Endothelial cell of hepatic sinusoid (primary cell): ENCODE results near the gene TOMM34.

Experiments used
- in situ Hi-C: cut with HindIII; loops from 2 replicates; pipeline ENCODE4 v1.10.0; 2017; ENCODE audit warnings: low sequenced_read_pairs

Gene TOMM34, protein sequence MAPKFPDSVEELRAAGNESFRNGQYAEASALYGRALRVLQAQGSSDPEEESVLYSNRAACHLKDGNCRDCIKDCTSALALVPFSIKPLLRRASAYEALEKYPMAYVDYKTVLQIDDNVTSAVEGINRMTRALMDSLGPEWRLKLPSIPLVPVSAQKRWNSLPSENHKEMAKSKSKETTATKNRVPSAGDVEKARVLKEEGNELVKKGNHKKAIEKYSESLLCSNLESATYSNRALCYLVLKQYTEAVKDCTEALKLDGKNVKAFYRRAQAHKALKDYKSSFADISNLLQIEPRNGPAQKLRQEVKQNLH

DNA sequence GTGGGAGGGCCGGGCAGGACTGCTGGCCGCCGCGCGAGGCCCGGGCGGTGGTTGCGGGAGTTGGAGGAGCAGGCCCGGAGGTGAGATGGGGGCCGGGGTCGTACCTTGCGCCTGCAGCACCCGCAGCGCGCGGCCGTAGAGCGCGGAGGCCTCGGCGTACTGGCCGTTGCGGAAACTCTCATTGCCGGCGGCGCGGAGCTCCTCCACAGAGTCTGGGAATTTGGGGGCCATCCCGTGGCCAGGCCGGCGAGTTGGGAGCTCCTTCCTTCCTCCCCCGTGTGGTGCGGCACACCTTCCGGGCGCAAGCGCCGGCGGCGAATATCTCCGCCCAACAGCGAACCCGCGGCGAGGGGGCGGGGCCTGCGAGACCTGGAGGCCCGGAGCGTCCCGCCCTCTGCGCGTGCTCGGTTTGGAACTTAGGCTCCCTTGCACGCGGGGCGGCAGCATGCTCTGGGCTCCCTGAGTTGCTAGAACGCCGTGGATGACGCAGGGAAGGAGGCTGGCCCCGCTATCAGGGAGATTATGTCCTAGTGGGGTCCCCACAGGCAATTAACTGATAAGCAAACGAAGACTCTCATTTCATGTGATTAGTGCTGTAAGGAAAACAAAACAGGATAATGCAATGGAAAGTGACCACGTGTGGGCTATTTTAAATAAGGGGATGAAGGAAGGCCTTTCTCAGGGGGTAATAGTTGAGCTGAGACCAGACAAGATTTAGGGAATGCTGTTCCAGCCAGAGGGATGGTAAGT is at the start of gene TOMM34:
TOMM34 (minus strand) TSS at position 295 of the 750 bp plus-strand sequence; CDS start at position 231, 64 bp downstream.
- in situ Hi-C loops: no loop called here

DNA sequence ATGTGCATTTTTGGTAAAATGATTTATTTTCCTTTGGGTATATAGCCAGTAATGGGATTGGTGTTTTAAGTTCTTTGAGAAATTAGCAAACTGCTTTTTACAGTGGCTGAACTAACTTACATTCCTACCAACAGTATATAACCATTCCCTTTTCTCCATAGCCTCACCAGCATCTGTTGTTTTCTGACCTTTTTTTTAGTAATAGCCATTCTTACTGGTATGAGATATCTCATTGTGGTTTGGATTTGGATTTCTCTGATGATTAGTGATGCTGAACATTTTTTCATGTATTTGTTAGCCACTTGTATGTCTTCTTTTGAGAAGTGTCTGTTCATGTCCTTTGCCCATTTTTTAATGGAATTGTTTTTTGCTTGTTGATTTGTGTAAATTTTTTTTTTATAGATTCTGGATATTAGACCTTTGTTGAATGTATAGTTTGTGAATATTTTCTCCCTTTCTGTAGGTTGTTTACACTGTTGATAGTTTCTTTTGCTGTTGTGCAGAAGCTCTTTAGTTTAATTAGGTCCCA is 48.4 kb upstream of the TOMM34 start:
- in situ Hi-C loops: no loop called here

DNA sequence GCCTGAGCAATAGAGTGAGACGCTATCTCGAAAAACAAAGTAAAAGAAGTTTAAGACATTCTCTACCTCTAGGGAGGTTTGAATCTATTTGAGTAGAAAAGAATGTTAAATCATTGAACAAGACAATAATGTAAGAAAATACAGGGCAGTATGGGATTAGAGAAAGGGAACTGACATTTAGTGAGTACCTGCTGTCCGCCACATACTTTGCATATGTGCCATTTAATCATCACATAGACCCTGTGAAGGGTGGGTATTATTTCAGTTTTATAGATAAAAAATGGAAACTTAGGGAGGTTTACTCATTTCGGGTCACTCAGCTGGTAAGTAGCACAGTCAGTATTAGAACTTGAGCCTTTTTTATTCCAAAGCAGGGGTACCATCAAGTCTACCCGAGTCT is 37.5 kb upstream of the TOMM34 start:
- in situ Hi-C loops: no loop called here

DNA sequence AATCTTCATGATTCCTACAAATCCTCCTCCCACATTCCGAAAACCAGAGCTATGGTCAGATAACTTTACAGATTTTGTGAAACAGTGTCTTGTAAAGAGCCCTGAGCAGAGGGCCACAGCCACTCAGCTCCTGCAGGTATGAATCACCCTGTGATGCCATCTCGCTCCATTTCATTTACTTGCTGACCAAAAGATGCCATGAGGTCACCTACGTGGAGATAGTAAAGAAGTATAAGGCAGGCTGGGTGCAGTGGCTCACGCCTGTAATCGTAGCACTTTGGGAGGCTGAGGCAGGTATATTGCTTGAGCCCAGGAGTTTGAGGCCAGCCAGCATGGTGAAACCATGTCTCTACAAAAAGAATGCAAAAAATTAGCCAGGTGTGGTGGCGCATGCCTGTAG is 37.0 kb upstream of the TOMM34 start:
- in situ Hi-C loops: no loop called here

DNA sequence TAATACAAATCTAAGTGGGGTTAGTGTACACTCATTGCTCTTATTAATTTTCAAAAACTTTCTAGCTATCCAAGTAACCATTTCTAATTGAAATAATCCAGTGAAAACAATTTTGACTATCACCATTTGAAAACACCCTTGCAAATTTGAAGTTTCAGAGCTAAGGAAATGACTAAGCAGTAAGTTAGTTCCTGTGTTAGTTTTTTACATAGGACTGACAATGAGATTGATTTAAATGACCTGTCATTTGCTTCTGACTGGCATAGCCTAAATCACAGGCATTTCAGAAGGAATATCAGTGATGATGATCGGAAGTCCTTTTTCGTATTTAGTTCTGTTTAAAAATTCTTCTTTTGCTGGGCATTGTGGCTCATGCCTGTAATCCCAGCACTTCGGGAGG is 33.1 kb upstream of the TOMM34 start:
- in situ Hi-C loops: no loop called here

DNA sequence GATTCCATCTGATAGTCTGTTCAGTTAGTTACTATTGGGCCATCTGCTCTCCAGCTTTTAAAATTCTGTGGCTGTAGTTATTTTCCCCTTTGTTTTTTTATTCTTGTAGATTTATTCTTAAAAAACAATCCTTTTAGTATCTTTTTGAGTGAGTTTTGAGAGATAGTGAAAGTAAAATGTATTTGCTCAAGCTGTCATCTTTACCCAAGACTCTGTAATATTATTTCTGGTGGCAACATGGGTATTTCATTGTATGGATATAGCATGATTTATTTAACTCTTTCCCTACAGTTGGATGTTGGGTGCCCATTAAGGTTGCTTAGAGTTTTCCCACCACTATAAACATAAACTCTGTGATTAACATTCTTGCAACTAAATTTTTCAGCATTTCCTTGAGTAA is 30.8 kb upstream of the TOMM34 start:
- in situ Hi-C loops: no loop called here

DNA sequence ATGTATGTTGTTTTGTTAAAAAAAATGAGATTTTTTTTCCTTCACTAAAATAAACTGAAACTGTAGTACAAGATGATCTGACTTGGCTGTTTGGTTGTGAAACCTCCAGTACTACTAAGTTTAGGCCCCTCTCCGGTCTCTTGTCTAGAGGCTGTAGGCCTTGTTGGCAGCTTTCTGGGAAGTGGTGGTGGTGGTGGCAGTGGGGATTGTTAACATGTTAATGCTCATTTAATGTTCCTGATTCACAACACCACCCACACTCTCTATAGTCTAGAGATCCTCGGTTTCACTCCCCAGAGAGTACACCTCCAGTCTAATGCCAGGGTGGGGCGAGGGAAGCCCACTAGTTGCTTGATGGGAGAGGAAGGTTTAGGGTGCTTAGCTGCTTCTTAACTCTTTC is 30.2 kb upstream of the TOMM34 start:
- in situ Hi-C loops: no loop called here

DNA sequence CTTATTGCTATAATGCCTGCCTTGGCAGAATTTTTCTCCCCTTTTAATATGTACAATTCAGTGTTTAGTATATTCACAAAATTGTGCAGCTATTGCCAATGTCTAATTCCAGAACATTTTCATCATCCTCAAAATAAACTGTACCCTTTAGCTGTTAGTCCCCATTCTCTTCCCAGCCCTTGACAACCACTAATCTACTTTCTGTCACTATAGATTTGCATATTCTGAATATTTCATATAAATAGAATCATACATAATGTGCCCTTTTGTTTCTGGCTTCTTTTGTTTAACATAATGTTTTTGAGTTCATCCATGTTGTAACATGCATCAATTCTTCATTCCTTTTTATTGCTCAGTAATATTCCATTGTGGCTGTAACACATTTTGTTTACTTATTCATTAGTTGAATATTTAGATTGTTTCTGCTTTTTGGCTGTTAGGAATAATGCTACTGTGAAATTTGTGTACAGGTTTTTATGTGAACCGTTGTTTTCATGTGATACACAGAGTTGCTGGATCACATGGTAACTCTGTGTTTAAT is 28.5 kb upstream of the TOMM34 start:
- in situ Hi-C loops: no loop called here

DNA sequence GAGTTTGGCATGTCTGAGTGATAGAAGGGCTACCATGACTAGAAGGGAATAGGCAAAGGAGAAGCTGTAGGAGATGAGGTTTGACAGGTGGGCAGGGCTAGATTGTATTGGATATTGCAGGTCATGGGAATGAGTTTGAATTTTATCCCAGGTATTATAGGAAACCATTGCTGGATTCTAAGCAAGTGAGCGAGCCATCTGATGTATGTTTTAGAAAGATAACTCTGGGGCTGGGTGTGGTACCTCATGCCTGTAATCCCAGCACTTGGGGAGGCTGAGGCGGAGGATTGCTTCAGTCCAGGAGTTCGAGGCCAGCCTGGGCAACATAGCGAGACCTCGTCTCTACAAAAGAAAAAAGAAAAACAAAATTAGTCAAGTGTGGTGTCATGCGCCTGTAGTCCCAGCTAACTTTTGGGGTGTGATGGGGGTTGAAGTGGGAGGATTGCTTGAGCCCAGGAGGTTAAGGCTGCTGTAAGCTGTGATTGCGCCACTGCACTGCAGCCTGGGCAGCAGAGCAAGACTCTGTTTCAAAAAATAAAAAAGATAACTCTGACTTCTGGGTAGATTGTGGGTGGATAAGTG is 23.0 kb upstream of the TOMM34 start:
- in situ Hi-C loops: no loop called here

DNA sequence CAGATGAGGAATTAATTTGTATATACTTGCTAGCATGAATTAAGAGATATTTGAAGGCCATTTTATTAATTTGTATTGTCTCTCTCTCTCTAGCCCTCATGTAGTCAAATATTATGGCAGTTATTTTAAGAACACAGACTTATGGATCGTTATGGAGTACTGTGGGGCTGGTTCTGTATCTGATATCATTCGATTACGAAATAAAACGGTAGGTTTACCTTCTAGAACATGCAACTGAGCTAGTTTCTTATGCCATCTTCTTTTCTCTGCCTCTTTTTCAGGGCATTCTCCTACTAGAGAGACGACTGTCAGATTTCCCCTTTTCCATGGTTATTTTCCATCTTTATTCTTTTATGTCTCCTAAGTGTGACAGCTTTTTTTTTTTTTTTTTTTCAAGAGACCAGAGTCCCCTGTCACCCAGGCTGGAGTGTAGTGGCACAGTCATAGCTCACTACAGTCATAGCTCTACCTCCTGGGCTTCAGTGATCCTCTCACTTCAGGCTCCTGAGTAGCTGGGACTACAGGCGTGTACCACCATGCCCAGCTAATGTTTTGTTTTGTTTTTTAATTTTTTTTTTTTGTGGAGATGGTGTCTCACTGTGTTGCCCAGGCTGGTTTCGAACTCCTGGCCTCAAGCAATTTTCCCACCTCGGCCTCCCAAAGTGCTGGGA is 21.7 kb upstream of the TOMM34 start:
- in situ Hi-C loops: no loop called here

DNA sequence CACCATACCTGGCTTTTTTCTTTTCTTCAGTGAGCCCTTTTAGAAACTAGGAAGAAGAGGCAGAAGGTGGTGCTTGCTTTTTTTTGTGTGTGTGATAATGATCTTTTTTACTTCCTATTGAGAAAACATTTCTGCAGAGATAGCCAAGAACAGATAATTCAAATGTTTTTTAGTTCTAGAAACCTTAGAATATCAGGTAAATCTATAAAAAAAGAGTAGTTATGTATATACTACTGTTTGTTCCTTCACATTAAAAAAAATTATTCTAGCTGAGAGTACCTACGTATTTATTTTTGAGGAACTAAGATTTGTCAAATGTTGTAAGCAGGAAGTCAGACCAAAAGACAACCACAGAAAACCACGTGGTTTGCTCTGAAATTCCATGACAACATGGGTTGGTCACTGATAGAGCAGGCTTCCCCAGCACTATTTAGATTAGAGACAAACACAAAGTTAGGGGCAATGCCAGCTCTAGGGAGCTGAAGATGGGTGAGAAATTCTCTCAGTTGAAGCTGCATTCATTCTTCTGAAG is 19.0 kb upstream of the TOMM34 start:
- in situ Hi-C loops: no loop called here

DNA sequence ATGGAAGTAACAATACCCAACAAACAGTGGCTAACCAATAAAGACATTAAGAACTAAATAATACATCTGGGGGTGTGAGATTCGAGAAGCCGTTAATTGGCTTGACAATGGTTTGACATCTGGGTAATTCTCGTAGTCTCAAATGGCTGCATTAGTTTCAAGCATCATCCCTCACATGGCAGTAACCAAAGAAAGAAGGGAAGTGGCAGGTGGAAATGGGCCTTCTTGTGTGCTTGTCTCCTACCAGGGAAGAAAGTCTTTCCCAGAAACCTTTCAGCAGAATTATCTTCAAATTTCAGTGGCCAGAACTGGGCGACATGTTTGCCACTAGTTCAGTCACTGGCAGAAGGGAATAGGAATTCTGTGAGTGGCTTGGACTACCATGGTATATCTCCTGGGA is 16.5 kb upstream of the TOMM34 start:
- in situ Hi-C loops: no loop called here

DNA sequence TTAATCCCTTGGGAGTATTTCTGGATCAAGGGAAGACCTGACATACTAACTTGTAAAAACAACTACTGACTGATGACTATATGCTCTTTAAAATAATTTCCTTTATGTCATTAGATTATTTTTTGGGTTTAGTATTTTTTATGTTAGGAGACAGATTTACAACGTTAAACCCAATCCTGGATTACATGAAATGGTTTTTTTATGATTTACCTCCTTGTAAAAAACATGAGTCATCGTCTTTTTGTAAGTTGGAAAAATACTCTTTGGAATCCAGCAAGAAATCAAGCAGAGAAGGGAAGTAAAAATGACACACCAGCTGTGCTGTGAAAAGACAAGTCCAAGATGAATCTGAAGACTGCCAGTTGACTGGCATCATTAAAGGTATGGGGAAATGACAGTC is 12.9 kb upstream of the TOMM34 start:
- in situ Hi-C loops: no loop called here

DNA sequence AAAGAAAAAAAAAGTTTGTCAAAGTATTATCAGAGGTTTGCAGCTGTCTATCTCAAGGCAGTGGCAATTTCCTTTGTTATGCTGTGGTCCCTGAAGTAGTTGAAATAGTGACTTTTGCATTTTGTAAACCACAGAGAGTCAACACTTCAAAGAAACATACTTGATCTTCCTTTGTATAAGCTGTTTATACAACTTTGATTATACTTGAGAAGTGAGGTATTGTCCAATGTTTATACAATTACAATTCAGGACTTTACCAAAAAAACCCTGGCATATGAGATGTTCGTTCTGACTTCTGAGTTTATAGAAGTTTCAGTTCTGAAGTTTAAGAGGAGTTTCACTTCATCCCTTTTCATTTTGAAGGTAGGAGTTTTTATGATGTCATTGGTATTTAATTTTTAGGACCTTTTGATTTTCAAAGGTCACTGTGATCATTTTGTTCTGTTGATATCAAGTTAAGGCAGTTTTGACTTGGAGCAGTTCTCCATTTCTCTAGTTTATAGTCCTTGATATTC is 10.1 kb upstream of the TOMM34 start:
- in situ Hi-C loops: no loop called here

DNA sequence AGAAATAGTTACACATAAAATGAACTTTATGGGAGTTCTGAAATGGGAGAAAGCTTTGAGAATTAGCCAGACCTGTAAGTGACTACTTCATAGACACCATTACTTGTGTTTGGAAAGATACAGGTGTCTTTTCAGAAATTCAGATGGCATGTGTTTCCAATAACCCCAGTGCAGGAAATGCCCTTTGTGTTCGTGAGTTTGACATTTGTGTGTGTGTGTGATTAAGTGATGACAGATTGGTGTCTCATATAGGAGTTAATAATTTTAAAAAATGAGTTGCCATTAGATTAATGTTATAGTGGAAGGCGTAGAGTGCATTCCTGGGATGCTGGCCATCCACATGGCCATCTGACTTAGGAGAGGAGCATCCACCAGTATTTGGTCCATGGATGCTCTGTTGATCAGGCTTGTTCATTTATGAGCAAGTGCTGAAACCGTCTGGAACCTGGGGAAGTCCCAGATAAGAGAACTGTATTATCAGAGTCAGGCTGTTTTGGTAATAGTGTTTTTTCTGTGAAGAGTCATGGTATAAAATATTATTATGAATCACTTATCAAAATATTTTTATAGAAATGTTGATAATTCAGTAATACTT is 9.2 kb upstream of the TOMM34 start:
- in situ Hi-C loops: no loop called here

DNA sequence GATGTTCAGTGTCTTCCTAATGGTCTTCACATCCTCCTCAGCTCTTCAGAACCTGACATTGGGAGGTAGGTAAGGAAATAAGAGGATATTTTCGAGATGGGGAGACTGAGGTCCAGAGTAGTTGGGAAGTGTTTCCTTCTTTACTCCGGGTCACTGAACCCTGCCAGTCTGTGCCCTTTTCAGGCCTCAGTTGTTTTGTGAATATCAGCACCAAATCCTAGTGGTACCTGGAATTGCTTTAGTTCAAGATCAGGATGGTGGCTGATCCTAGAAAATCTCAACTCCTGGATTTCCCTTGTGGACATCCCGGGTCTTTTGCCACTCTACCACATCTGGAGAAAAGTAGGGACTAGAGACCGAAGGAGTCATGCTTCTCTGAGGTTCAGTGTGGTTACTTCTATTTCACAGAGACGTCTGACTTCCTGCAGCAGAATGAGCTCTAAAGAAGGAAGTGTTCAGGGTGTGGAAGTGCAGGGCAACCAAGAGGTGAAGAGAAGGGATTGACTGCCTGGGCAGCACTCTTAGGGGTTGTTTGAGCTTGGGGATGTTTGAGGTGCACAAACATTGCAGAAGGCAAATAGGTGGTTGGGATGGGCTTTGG is 7.1 kb upstream of the TOMM34 start:
- in situ Hi-C loops: no loop called here

DNA sequence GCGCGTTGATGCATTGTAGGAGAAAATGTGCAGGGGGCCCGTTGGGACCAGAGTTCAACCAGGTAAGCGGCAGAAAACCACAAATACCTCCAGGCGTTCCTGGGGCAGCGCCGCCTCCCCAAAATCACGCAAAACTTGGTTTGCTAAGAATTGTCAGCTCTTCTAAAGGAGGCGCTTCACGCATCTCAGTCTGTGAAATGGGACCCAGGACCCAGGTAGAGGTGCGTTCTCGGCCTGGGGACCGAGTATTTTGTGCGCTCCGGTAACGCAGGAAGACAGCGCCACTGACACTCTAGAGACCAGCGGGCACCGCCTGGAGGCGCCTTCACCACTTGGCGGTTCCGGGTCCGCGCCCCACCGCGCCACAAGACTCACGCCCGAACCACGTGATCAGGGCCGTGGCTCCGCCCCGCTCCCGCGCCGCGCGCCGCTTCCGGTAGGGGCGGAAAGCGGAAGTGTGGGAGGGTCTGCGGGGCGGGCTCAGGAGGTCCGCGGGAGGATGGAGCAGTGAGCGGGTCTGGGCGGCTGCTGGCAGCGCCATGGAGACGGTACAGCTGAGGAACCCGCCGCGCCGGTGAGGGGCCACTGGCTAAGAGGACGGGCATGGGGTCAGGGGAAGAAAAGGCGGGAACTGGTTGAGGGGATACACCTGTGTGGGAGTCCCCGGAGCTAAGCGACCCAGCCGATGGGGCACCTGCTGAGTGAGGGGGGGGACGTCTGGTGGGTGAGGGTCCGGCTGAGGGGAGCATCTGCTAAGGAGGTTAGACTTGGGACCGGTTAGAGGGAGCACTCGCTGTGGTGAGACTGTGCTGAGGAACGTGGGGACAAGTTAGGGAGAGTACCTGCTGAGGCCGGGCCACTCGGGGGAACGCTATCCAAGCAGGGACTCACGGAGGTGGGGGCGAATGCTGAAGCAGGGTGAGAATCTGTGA is 6.1 kb upstream of the TOMM34 start, which contains the start of gene STK4:
STK4 (plus strand) TSS at position 483 of the 932 bp plus-strand sequence; CDS start at position 540, 57 bp downstream.
- in situ Hi-C loops: no loop called here

DNA sequence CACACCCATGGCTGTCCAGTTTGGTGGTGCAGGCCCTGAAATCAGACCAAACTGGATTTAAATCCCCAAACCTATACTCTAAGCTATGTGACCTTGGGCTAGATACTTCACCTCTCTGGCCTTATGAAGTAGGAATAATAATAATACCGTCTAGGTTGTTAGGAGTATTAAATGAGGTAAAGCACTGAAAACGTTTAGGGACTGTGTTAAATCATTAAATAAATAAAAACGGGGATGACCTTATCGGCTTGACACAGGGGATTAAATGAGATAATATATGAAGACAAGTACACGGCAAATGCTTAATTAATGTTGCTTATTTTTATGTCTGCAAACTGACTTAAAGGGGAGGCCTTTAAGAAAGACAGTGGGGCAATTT is 5.4 kb upstream of the TOMM34 start:
- in situ Hi-C loops: no loop called here
